Aorta (tissue), 5 donors: Measurements from ENCODE around the gene MMADHC. TPM values are rescaled to one million over a fixed set of nuclear protein-coding genes. Genes with fewer than 3 reads are reported as not detected.
"Not testable (repeated sequence)": the region's sequence is repeated elsewhere in the genome, so short reads cannot be mapped to it uniquely, and the experiment has no call there.

Experiments used
- ATAC-seq: fragments of 200-7000 bp; cut with Tn5 transposase; one replicate; pipeline ENCODE4 v1.9.1; 2022; ENCODE audit warnings: moderate library complexity; ENCODE audit not compliant: low FRiP score
- DNase-seq, 2 donors: peaks; one replicate each; pipeline ENCODE4 v3.0.0-alpha.2; 2020
- H3K27ac ChIP-seq, 2 donors: one replicate each; pipeline ENCODE4 v1.5.1; 2013; ENCODE audit warnings: low read length in 2 of 2, mild to moderate bottlenecking in 2 of 2, moderate library complexity in 2 of 2, control low read depth in 1 of 2, inconsistent platforms in 1 of 2, low read depth in 1 of 2
- H3K27me3 ChIP-seq, 2 donors: one replicate each; pipeline ENCODE4 v1.6.1; 2013; ENCODE audit warnings: control low read depth in 1 of 2, low read length in 1 of 2, mild to moderate bottlenecking in 1 of 2, moderate library complexity in 1 of 2; ENCODE audit not compliant: insufficient read depth in 2 of 2, control insufficient read depth in 1 of 2
- H3K36me3 ChIP-seq, 2 donors: one replicate each; pipeline ENCODE4 v1.6.1; 2013; ENCODE audit warnings: control low read depth in 1 of 2, low read length in 1 of 2, mild to moderate bottlenecking in 1 of 2; ENCODE audit not compliant: insufficient read depth in 2 of 2, control insufficient read depth in 1 of 2
- H3K4me1 ChIP-seq, 2 donors: one replicate each; pipeline ENCODE4 v1.6.1; 2013; ENCODE audit warnings: low read length in 2 of 2, control low read depth in 1 of 2, mild to moderate bottlenecking in 1 of 2, moderate library complexity in 1 of 2; ENCODE audit not compliant: insufficient read depth in 2 of 2, control insufficient read depth in 1 of 2
- H3K4me3 ChIP-seq, 2 donors: one replicate each; pipeline ENCODE4 v1.5.1; 2013; ENCODE audit warnings: low read length in 2 of 2, control low read depth in 1 of 2, mild to moderate bottlenecking in 1 of 2
- H3K9me3 ChIP-seq: one replicate; pipeline ENCODE4 v1.6.1; 2013; ENCODE audit warnings: mild to moderate bottlenecking, low read length; ENCODE audit not compliant: control insufficient read depth
- WGBS, 2 donors: extraction: QIAGEN DNeasy Blood & Tissue Kit; methylation state at CpG; one replicate each; pipeline ENCODE4 v1.1.7; 2013; 5-methylcytosine and 5-hydroxymethylcytosine counted together
- intact Hi-C, 2 donors: fragments of 100-400 bp; cut with DNase I; formaldehyde crosslinking; loops; one replicate each; pipeline versions ENCODE4 v1.14.2 to v1.15.0; 2022
- polyA plus RNA-seq, 2 donors: library from polyadenylated mRNA; stranded (reverse); fragments of 200-250 nt; gene quantifications; one replicate each; pipeline ENCODE4 v1.2.3, GENCODE V29; 2013
- total RNA-seq, 2 donors: library from RNA; stranded (reverse); fragmentation: NEBNext Ultra II Directional; extraction: Animal tissue kit (Norgen Biotek cat#: 25700); gene quantifications; one replicate each; pipeline ENCODE4 v1.2.1, GENCODE V29; 2021
- donor health status: healthy with polysubstance abuse.
- donor health status: Bipolar disorder and iron deficiency.
- donor health status: DM: no; HTN: no; CAD: no.
- donor health status: DM: no; HTN: no; CAD: no.
- donor health status: DM: yes; HTN: yes; CAD: no.

Gene MMADHC
- total and polyA plus RNA-seq, 4 donors: 67.3 to 128 (median 85.4) TPM

DNA sequence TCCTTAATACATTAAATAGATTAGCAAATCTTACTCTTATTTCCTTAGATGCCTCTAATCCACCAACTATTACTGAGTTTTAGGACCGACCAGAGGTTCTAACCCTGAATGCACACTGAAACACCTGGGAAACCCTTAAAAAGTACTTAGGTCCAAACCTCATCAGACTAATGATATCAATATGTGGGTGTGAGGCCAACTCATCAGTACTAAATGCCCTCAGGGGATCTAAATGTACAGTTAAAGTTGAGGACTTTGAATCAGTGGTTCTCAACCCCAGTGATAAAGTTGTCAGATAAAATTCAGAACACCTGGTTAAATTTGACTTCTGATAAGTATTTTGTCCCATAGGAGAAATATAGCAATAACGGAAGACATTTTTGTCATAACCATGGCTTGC lies 20.9 kb downstream of the MMADHC start:
- no peaks in the 10 kb centered on the region for H3K27me3 ChIP-seq
- no peak overlapping the region for H3K4me3 ChIP-seq
- no peak overlapping the region for H3K27ac ChIP-seq
- 64 to 84% methylated on average over 2 of the region's 2 CpGs for WGBS, 2 donors
- no peak for DNase-seq
- H3K9me3 ChIP-seq: no peaks in the 10 kb centered on the region
- H3K4me1 ChIP-seq: no peaks in the 10 kb centered on the region
- intact Hi-C loops: no loop called here
- no peak for ATAC-seq
- H3K36me3 ChIP-seq: peaks cover 2 to 10% of the 10 kb centered on the region in 2 donors

DNA sequence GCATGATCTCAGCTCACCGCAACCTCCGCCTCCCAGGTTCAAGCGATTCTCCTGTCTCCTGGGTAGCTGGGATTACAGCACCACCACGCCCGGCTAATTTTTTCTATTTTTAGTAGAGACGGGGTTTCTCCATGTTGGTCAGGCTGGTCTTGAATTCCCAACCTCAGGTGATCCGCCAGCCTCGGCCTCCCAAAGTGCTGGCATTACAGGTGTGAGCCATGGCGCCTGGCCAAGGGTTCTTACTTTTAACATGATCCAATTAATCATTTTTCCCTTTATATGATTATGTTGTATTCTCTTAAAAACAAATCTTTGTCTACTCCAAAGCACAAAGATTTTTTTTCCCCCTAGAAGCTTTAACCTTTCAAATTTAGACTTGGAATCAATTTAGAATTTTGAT lies 21.9 kb downstream of the MMADHC start:
- ATAC-seq, H3K4me1 ChIP-seq, H3K36me3 ChIP-seq, H3K9me3 ChIP-seq, H3K27ac ChIP-seq, DNase-seq, H3K4me3 ChIP-seq, intact Hi-C loops, H3K27me3 ChIP-seq: not testable (repeated sequence)
- 89 to 91% methylated on average over 9 of the region's 9 CpGs for WGBS, 2 donors

DNA sequence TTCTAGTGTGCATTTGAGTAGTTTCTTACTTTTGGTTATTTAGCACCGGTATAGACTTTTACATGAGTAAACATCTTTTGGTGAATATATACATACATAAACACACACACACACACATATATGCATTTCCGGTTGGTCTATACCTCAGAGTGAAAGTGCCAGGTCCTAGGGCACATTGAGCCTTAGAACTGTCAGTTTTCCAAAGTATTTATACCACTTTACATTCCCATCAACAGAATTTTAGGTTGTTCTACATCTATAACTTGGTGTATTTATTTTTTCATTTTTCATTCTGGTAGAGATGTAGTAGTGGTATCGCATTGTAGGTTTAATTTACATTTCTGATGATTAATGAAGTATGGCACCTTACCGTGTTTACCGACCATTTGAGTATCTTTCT lies 22.6 kb downstream of the MMADHC start:
- ATAC-seq (no peak), DNase-seq (no peak)
- Histone ChIP-seq H3K4me3 (no peak overlapping the region), H3K9me3 (no peaks in the 10 kb centered on the region), H3K27me3 (no peaks in the 10 kb centered on the region), H3K4me1 (no peaks in the 10 kb centered on the region), H3K27ac (no peak overlapping the region), H3K36me3 (peaks cover 2 to 10% of the 10 kb centered on the region in 2 donors)
- WGBS, 2 donors: 80 to 83% methylated on average over 5 of the region's 5 CpGs
- intact Hi-C loops: no loop called here

DNA sequence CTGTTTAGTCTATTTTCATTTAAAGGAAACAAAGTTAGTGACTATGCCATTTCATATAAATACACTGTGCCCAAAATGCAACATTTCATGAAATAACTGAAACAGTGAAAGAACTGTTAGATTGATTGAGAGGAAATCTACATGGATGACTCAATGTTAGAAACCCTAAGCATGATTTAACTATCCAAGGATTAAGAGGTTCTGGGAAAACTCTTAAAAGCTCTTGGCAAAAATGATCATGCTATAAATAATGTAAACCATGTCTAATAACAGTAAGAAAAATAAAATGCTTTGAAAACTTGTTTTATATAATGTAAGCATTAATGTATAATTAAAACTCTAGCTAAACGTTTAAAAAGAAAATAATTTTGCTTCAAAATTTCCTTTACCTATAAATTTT lies 23.5 kb downstream of the MMADHC start:
- intact Hi-C loops: no loop called here
- H3K36me3 ChIP-seq: peaks cover 2 to 10% of the 10 kb centered on the region in 2 donors
- no peaks in the 10 kb centered on the region for H3K27me3 ChIP-seq
- ATAC-seq (no peak), DNase-seq (no peak)
- no peaks in the 10 kb centered on the region for H3K9me3 ChIP-seq
- H3K27ac ChIP-seq: no peak overlapping the region
- 15 to 18% methylated on average over 1 of the region's 1 CpG for WGBS, 2 donors
- no peaks in the 10 kb centered on the region for H3K4me1 ChIP-seq
- no peak overlapping the region for H3K4me3 ChIP-seq

DNA sequence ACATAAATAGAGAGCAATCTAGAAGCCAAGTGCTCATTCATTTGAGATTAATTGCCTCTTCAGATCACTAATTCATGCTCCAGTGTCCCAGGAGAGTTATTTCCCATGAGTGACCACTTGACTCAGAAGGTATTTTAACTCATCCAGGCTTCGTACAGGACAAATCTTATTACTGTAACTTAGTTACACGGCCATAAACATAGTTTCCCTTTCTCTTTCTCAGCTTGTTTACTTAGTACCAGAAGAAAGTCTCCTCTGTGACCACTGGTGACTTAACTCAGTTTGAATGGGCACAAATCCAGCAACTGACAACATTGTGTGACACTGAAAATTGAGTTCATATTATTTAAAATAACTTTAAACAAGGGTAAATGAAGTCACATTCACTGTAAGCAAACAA lies 25.3 kb downstream of the MMADHC start:
- DNase-seq (no peak), ATAC-seq (no peak)
- Histone ChIP-seq H3K9me3 (no peaks in the 10 kb centered on the region), H3K27me3 (no peaks in the 10 kb centered on the region), H3K36me3 (peaks cover 0 to 4% of the 10 kb centered on the region in 2 donors), H3K4me1 (peaks cover 0 to under 1% of the 10 kb centered on the region in 2 donors), H3K4me3 (no peak overlapping the region), H3K27ac (no peak overlapping the region)
- intact Hi-C loops: no loop called here
- 8 to 12% methylated on average over 2 of the region's 2 CpGs for WGBS, 2 donors

DNA sequence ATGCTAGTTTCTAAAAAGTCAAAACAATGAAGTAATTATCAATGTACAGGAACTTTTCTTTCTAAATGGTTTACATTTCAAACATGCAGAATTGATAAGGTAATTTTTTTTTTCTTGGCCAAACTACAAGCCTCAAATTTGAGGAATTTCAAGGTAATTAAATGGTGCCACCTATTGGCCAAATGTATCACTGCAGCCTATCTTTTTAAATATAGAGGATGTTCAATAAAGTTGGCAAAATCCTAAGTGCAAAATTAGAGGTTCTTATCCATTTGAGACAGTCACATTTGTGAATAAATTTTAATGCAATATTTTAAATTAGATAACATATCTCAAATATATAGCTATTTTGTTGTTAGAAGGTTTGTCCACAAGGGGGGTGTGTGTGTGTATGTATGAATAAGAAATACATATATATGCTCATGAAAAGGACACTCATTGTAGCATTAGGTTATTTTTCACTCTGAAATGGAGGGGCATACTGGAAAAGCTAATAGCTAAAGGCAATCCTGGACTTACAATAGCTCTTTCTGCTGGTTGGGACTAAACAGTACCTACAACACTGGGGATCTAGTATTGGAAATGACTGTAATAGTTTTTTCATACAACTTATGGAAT lies 26.2 kb downstream of the MMADHC start:
- ATAC-seq: no peak
- DNase-seq: no peak
- Histone ChIP-seq H3K4me3 (no peak overlapping the region), H3K27ac (no peak overlapping the region), H3K4me1 (peaks cover 0 to 3% of the 10 kb centered on the region in 2 donors), H3K27me3 (no peaks in the 10 kb centered on the region), H3K36me3 (no peaks in the 10 kb centered on the region), H3K9me3 (no peaks in the 10 kb centered on the region)
- intact Hi-C loops: loop anchor here (1.0 to 2.0 kb wide), 2 partner anchors 544 to 545 kb away; no protein-coding TSS in a partner anchor

DNA sequence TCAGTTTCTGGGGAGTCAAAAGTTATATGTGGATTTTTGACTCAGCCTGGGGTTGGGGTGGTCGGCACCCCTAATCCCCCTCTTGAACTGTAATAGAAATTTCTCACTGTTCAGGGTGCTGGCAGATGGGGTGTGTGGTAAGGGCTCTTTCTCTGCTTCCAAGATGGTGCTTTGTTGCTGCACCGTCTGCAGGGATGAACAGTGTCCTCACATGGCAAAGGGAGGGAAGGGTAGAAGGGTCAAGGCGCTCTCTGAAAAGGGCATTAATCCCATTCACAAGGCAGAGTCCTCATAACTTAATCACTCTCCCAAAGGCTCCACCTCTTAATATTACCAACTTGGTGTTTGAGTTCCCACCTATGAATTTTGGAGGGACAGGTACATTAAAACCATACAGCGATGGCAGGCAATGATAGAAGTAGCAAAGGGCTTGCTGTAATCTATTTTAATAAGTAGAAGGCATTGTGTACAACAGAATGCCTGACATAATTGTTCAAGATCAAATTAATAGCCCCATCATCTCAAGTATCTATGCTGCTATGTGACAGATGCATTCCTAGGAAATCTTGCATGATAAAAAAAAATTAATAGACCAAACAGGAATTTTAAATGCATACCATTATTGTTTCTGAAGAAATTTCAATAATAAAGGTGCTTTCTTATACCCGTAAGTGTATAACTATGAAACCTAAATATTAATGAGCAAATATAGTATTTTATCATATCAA lies 28.1 kb downstream of the MMADHC start:
- DNase-seq (no peak), ATAC-seq (no peak)
- no peak overlapping the region for H3K4me3 ChIP-seq
- peaks cover 0 to 3% of the 10 kb centered on the region in 2 donors for H3K4me1 ChIP-seq
- 88 to 93% methylated on average over 5 of the region's 5 CpGs for WGBS, 2 donors
- no peaks in the 10 kb centered on the region for H3K36me3 ChIP-seq
- H3K9me3 ChIP-seq: no peaks in the 10 kb centered on the region
- no peaks in the 10 kb centered on the region for H3K27me3 ChIP-seq
- intact Hi-C loops: loop anchor here in 1 of 2 donors (2.0 kb wide), 1 partner anchor 543 kb away; no protein-coding TSS in a partner anchor
- H3K27ac ChIP-seq: no peak overlapping the region

DNA sequence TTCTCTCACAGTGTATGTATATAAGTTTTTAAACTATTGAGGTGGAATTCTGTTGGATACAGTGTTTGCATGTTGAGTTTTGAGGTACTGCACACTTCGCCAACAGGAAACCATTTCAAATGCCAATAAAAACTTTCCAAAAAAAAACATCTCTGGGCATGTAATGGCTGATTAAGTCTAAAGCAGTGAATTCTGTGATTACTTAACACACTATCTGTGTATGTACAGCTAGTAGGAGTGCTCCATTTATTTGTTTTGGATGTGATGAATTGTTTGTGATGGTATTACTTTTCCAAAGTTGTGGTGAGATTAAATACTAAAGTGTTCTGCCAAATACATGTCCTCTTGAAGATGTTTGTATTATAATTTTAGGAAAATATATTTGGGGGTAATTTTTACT lies 31.1 kb downstream of the MMADHC start:
- 6% methylated on average over 1 of the region's 1 CpG for WGBS, 2 donors
- DNase-seq (no peak), ATAC-seq (no peak)
- intact Hi-C loops: no loop called here
- H3K36me3 ChIP-seq: no peaks in the 10 kb centered on the region
- no peak overlapping the region for H3K27ac ChIP-seq
- no peaks in the 10 kb centered on the region for H3K9me3 ChIP-seq
- H3K27me3 ChIP-seq: no peaks in the 10 kb centered on the region
- H3K4me1 ChIP-seq: peaks cover 0 to 3% of the 10 kb centered on the region in 2 donors
- no peak overlapping the region for H3K4me3 ChIP-seq

DNA sequence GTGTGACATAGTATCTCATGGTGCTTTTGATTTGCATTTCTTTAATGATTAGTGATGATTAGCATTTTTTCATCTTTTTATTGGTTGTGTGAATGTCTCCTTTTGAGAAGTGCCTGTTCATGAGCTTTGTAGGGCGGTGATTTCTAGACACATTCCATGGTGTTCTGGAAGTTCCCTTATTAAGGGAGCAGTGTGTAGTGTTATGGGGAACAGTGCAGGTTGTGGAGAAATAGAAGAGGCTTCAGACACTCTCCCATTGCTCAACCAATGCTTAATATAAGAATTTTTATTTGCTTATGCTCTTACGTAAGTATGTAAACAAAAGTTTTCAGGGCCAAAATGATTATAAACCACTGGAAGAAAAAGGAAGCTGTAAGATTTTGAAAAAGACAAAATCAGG lies 34.7 kb downstream of the MMADHC start:
- no peaks in the 10 kb centered on the region for H3K9me3 ChIP-seq
- WGBS, 2 donors: 86 to 88% methylated on average over 2 of the region's 2 CpGs
- DNase-seq (no peak), ATAC-seq (no peak)
- H3K27ac ChIP-seq: no peak overlapping the region
- no peaks in the 10 kb centered on the region for H3K36me3 ChIP-seq
- H3K4me3 ChIP-seq: no peak overlapping the region
- peaks cover 0 to 3% of the 10 kb centered on the region in 2 donors for H3K4me1 ChIP-seq
- H3K27me3 ChIP-seq: no peaks in the 10 kb centered on the region
- intact Hi-C loops: no loop called here
